ENCODE measurements around the gene SORCS2.

SORCS2 gene

GRCh38 chr4:7771056-7771455, 578.7 kb downstream of the SORCS2 start:
- H3K36me3 ChIP-seq (ENCODE audit: insufficient read depth, low read length), result no peaks in the 10 kb centered on the region
- H3K27me3 ChIP-seq (ENCODE audit: insufficient read depth, low read length, poor library complexity), result peaks cover 17% of the 10 kb centered on the region
- no peak overlapping the region for H3K27ac ChIP-seq (ENCODE audit: low read length)
- ATAC-seq (ENCODE audit: insufficient read depth, low read depth) (no peak), DNase-seq (no peak)
- TF ChIP-seq CTCF (IDR thresholded peaks at IDR 0.05; ENCODE audit: borderline replicate concordance, extremely low read depth, low read length, poor library complexity, severe bottlenecking), result no peak
- TF ChIP-seq EZH2 (IDR thresholded peaks at IDR 0.05; ENCODE audit: borderline replicate concordance, low read depth, low read length, severe bottlenecking), result no peak
- no peaks in the 10 kb centered on the region for H3K4me1 ChIP-seq (ENCODE audit: insufficient read depth, low read length)
- H3K9ac ChIP-seq (ENCODE audit: low read depth, low read length), result no peak overlapping the region
- no peaks in the 10 kb centered on the region; the same call in 1 of the 2 replicates for H4K20me1 ChIP-seq (ENCODE audit: insufficient read depth, low read length)
- H3K79me2 ChIP-seq (ENCODE audit: insufficient read depth, low read length), result no peaks in the 10 kb centered on the region
- no peak overlapping the region for H3K4me2 ChIP-seq (ENCODE audit: insufficient read depth, low read length)
- no peak overlapping the region for H3K4me3 ChIP-seq (ENCODE audit: low read depth in 1 of 2, low read length in 2 of 2)
- no peak overlapping the region for H2AFZ ChIP-seq (ENCODE audit: low read depth, low read length)
- H3K9me3 ChIP-seq (ENCODE audit: insufficient read depth, low read length, severe bottlenecking), result no peaks in the 10 kb centered on the region

GRCh38 chr4:7771541-7772507, 579.5 kb downstream of the SORCS2 start:
- no peaks in the 10 kb centered on the region for H3K4me1 ChIP-seq (ENCODE audit: insufficient read depth, low read length)
- no peak overlapping the region for H3K4me3 ChIP-seq (ENCODE audit: low read depth in 1 of 2, low read length in 2 of 2)
- DNase-seq, result no peak
- no peak overlapping the region for H2AFZ ChIP-seq (ENCODE audit: low read depth, low read length)
- H3K36me3 ChIP-seq (ENCODE audit: insufficient read depth, low read length), result no peaks in the 10 kb centered on the region
- H3K27me3 ChIP-seq (ENCODE audit: insufficient read depth, low read length, poor library complexity), result peaks cover 17% of the 10 kb centered on the region
- H4K20me1 ChIP-seq (ENCODE audit: insufficient read depth, low read length), result no peaks in the 10 kb centered on the region; the same call in 1 of the 2 replicates
- no peaks in the 10 kb centered on the region for H3K79me2 ChIP-seq (ENCODE audit: insufficient read depth, low read length)
- H3K9ac ChIP-seq (ENCODE audit: low read depth, low read length), result no peak overlapping the region
- no peak for ATAC-seq (ENCODE audit: insufficient read depth, low read depth)
- TF ChIP-seq EZH2 (IDR thresholded peaks at IDR 0.05; ENCODE audit: borderline replicate concordance, low read depth, low read length, severe bottlenecking) (no peak), CTCF (IDR thresholded peaks at IDR 0.05; ENCODE audit: borderline replicate concordance, extremely low read depth, low read length, poor library complexity, severe bottlenecking) (no peak)
- H3K9me3 ChIP-seq (ENCODE audit: insufficient read depth, low read length, severe bottlenecking), result no peaks in the 10 kb centered on the region
- no peak overlapping the region for H3K27ac ChIP-seq (ENCODE audit: low read length)
- H3K4me2 ChIP-seq (ENCODE audit: insufficient read depth, low read length), result no peak overlapping the region

- no peak for ATAC-seq (ENCODE audit: insufficient read depth, low read depth)
- Histone ChIP-seq H2AFZ (ENCODE audit: low read depth, low read length) (no peak overlapping the region), H3K4me2 (ENCODE audit: insufficient read depth, low read length) (no peak overlapping the region), H3K27me3 (ENCODE audit: insufficient read depth, low read length, poor library complexity) (peaks cover 20% of the 10 kb centered on the region), H3K27ac (ENCODE audit: low read length) (no peak overlapping the region), H3K36me3 (ENCODE audit: insufficient read depth, low read length) (no peaks in the 10 kb centered on the region), H3K4me3 (ENCODE audit: low read depth in 1 of 2, low read length in 2 of 2) (no peak overlapping the region), H3K79me2 (ENCODE audit: insufficient read depth, low read length) (no peaks in the 10 kb centered on the region), H3K9me3 (ENCODE audit: insufficient read depth, low read length, severe bottlenecking) (no peaks in the 10 kb centered on the region), H4K20me1 (ENCODE audit: insufficient read depth, low read length) (no peaks in the 10 kb centered on the region; the same call in 1 of the 2 replicates), H3K9ac (ENCODE audit: low read depth, low read length) (no peak overlapping the region), H3K4me1 (ENCODE audit: insufficient read depth, low read length) (no peaks in the 10 kb centered on the region)
- no peak for TF ChIP-seq CTCF (IDR thresholded peaks at IDR 0.05; ENCODE audit: borderline replicate concordance, extremely low read depth, low read length, poor library complexity, severe bottlenecking)
- TF ChIP-seq EZH2 (IDR thresholded peaks at IDR 0.05; ENCODE audit: borderline replicate concordance, low read depth, low read length, severe bottlenecking), result no peak
- no peak for DNase-seq
These were observed 580.5 kb downstream of the SORCS2 start for GRCh38 chr4:7772711-7773385.
